NCI-H345 (cell line): ENCODE measurements around the gene PDP2.
A peak's percentile ranks its signal among the peaks of the same experiment; 100 is the strongest.
"Not testable (repeated sequence)": the region's sequence is repeated elsewhere in the genome, so short reads cannot be mapped to it uniquely, and the experiment has no call there.

Experiments
- DNase-seq: peaks from one replicate; lab custom pipeline; 2025; lab: John Stamatoyannopoulos, UW

PDP2 gene

GRCh38 chr16:66919569-66920298, 39.4 kb downstream of the PDP2 start:
- DNase-seq, result no peak

- no peak for DNase-seq
These were observed 39.9 kb downstream of the PDP2 start for GRCh38 chr16:66920299-66920590.

GRCh38 chr16:66920924-66921680, 40.8 kb downstream of the PDP2 start:
- DNase-seq, result no peak

- DNase-seq, result no peak
These were observed 41.6 kb downstream of the PDP2 start for GRCh38 chr16:66921729-66922450.

GRCh38 chr16:66923247-66923731, 43.0 kb downstream of the PDP2 start:
- DNase-seq, result peak; percentile 58

- no peak for DNase-seq
These were observed 43.6 kb downstream of the PDP2 start for GRCh38 chr16:66923866-66924265.

- no peak for DNase-seq
These were observed 44.4 kb downstream of the PDP2 start for GRCh38 chr16:66924527-66925321.

- no peak for DNase-seq
These were observed 45.1 kb downstream of the PDP2 start, which contains the start of gene RRAD for GRCh38 chr16:66925322-66925840. RRAD (minus strand) TSS chr16:66925535; CDS start chr16:66925179, 356 bp downstream.

- no peak for DNase-seq
These were observed 46.0 kb downstream of the PDP2 start for GRCh38 chr16:66926171-66926947.

- no peak for DNase-seq
These were observed 46.7 kb downstream of the PDP2 start for GRCh38 chr16:66926961-66927436.

- DNase-seq, result no peak
These were observed 47.8 kb downstream of the PDP2 start for GRCh38 chr16:66927918-66928649.

- DNase-seq, result no peak
These were observed 48.5 kb downstream of the PDP2 start for GRCh38 chr16:66928702-66929388.

GRCh38 chr16:66930189-66930588, 49.9 kb downstream of the PDP2 start:
- no peak for DNase-seq

GRCh38 chr16:66931665-66932064, 51.4 kb downstream of the PDP2 start:
- no peak for DNase-seq

GRCh38 chr16:66932076-66932475, 51.8 kb downstream of the PDP2 start:
- DNase-seq, result no peak

GRCh38 chr16:66933776-66934137, 53.4 kb downstream of the PDP2 start:
- DNase-seq, result peak; percentile 21

GRCh38 chr16:66934138-66934838, 54.0 kb downstream of the PDP2 start, which contains the start of gene CIAO2B:
CIAO2B (minus strand) TSS chr16:66934402; CDS start chr16:66934364, 38 bp downstream.
- DNase-seq, result peak; percentile 80

- not testable (repeated sequence) for DNase-seq
These were observed 54.6 kb downstream of the PDP2 start for GRCh38 chr16:66934839-66935313.
